ENCODE measurements around the gene DNAJC15. TPM values are rescaled to one million over a fixed set of nuclear protein-coding genes. Genes with fewer than 3 reads are reported as not detected.

Gene DNAJC15
- total RNA-seq, 1 donor from 2014 or later: 17.0 TPM

DNA sequence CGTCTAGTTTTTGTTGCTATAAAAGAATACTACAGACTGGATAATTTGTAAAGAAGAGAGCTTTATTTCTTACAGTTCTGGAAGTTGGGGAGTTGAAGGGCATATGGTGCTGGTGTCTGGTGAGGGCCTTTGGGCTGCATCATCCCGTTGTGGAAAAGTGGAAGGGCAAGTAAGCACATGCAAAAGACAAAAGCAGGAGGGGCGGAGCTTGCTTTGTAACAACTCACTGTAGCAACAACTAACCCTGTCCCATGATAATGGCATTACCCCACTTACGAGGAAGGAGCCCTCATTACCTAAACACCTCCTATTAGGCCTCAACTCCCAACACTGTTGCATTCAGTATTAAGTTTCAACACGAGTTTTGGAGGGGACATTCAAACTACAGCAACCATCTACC lies 7.2 kb upstream of the DNAJC15 start:
- Histone ChIP-seq H3K9me3 (no peaks in the 10 kb centered on the region), H3K4me3 (no peak overlapping the region), H3K27me3 (ENCODE audit: low read depth) (no peaks in the 10 kb centered on the region), H3K27ac (no peak overlapping the region), H3K4me1 (no peaks in the 10 kb centered on the region), H3K36me3 (no peaks in the 10 kb centered on the region)
- no peak for DNase-seq
- no peak for ATAC-seq
- TF ChIP-seq, protein P1, sequence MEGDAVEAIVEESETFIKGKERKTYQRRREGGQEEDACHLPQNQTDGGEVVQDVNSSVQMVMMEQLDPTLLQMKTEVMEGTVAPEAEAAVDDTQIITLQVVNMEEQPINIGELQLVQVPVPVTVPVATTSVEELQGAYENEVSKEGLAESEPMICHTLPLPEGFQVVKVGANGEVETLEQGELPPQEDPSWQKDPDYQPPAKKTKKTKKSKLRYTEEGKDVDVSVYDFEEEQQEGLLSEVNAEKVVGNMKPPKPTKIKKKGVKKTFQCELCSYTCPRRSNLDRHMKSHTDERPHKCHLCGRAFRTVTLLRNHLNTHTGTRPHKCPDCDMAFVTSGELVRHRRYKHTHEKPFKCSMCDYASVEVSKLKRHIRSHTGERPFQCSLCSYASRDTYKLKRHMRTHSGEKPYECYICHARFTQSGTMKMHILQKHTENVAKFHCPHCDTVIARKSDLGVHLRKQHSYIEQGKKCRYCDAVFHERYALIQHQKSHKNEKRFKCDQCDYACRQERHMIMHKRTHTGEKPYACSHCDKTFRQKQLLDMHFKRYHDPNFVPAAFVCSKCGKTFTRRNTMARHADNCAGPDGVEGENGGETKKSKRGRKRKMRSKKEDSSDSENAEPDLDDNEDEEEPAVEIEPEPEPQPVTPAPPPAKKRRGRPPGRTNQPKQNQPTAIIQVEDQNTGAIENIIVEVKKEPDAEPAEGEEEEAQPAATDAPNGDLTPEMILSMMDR (IDR thresholded peaks at IDR 0.05): no peak
- intact Hi-C loops (cut with DNase I): no loop called here

DNA sequence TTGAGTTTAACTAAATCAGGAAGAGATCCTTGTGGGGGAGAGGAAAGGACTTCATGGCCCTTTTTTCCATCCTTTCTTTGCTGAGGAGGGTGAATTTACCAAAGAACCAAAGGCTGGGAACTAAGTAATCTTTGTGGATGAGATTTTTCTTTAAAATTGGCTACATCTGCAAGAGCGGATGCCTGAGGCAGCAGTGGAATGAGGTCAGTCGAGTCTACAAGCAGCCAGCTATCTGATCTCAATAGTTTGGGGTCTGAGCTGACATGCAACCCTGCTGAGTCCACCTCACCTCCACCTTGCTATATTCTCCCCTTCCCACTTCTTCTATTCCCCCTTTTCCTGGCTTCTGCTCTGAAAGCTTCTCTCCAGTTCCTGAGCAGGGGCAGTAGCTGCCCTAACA lies 3.6 kb upstream of the DNAJC15 start:
- no peak overlapping the region for H3K4me3 ChIP-seq
- intact Hi-C loops (cut with DNase I): no loop called here
- no peaks in the 10 kb centered on the region for H3K27me3 ChIP-seq (ENCODE audit: low read depth)
- H3K9me3 ChIP-seq: no peaks in the 10 kb centered on the region
- ATAC-seq: no peak
- H3K27ac ChIP-seq: no peak overlapping the region
- DNase-seq: no peak
- no peaks in the 10 kb centered on the region for H3K36me3 ChIP-seq
- H3K4me1 ChIP-seq: peaks cover 8% of the 10 kb centered on the region
- TF ChIP-seq, protein P1 (IDR thresholded peaks at IDR 0.05): no peak

DNA sequence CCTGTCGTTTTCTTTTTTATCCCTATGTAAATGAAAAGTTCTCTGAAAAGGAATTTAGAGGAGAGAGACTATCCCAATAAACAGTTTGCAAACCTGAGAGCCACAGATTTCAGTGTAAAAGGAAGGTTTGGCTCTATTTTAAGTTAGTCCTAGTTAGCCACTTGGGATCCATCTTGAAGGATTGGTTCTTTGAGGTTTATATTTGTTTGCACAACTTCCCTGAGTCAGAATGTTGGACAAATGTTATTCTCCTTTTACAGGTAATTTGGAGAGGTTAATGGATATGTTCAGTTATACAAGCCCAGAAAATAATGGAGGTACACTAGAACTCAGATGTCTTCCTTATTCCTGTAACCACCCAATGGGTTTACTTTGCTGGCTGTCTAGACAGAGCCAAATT lies 2.6 kb upstream of the DNAJC15 start:
- no peak for DNase-seq
- ATAC-seq: no peak

DNA sequence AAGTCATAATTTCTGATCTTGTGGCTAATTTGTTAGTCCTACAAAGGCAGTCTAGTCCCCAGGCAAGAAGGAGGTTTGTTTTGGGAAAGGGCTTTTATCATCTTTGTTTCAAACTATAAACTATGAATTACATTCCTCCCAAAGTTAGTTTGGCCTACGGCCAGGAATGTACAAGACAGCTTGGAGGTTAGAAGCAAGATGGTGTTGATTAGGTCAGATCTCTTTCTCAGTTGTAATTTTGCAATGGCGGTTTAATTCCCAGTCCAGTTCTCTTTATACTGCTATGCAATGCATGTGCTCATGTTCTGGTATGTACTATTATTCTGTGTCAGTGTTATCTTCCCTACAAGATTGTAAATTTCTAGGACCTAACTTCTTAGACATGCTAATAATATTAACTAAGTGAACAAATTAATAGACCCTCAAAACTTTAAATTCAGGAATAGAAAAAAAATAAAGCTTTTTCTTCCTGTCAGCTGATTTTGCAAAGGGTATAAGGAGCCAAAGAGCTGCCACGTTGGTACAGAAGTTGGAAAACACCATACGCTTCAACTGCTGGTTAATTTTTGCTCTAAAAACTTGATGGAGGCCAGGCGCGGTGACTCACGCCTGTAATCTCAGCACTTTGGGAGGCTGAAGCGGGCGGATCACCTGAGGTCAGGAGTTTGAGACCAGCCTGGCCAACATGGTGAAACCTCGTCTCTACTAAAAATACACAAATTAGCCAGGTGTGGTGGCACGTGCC lies 1.3 kb upstream of the DNAJC15 start:
- intact Hi-C loops (cut with DNase I): no loop called here
- no peak overlapping the region for H3K27ac ChIP-seq
- no peak overlapping the region for H3K4me3 ChIP-seq
- H3K27me3 ChIP-seq (ENCODE audit: low read depth): no peaks in the 10 kb centered on the region
- ATAC-seq (no peak), DNase-seq (no peak)
- TF ChIP-seq, protein P1 (IDR thresholded peaks at IDR 0.05): no peak
- no peaks in the 10 kb centered on the region for H3K36me3 ChIP-seq
- H3K4me1 ChIP-seq: peaks cover 27% of the 10 kb centered on the region
- no peaks in the 10 kb centered on the region for H3K9me3 ChIP-seq

More for the DNA sequence above, 2.6 kb upstream of the DNAJC15 start:
- H3K4me1 ChIP-seq: peaks cover 18% of the 10 kb centered on the region
- TF ChIP-seq, protein P1 (IDR thresholded peaks at IDR 0.05): no peak
- intact Hi-C loops (cut with DNase I): no loop called here
- H3K27me3 ChIP-seq (ENCODE audit: low read depth): no peaks in the 10 kb centered on the region
- no peak overlapping the region for H3K27ac ChIP-seq
- no peaks in the 10 kb centered on the region for H3K9me3 ChIP-seq
- no peak overlapping the region for H3K4me3 ChIP-seq
- H3K36me3 ChIP-seq: no peaks in the 10 kb centered on the region

DNA sequence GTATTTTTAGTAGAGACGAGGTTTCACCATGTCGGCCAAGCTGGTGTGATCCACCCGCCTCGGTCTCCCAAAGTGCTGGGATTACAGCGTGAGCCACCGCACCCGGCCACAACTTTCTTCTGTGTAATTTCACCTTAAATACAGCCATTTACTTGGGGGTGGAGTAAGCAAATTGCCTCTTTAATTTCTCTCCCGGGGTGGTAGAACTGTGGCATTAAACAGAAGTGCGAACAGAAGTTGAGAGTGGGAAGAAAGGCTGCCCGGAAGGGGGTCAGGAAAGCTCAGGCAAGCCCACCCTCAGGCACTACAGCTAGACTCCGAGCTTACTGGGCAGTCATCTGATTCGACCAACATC lies 475 bp upstream of the DNAJC15 start:
- intact Hi-C loops (cut with DNase I): no loop called here
- H3K36me3 ChIP-seq: peaks cover 5% of the 10 kb centered on the region
- peaks cover 27% of the 10 kb centered on the region for H3K4me1 ChIP-seq
- TF ChIP-seq, protein P1 (IDR thresholded peaks at IDR 0.05): no peak
- no peaks in the 10 kb centered on the region for H3K9me3 ChIP-seq
- peak overlapping the region; percentile 77 for H3K4me3 ChIP-seq
- H3K27me3 ChIP-seq (ENCODE audit: low read depth): no peaks in the 10 kb centered on the region
- H3K27ac ChIP-seq: peak overlapping the region; percentile 88
- DNase-seq (no peak), ATAC-seq (no peak)
